DOHH2 (cell line): Measurements from ENCODE around the gene ECT2.

Experiments used
- CTCF ChIP-seq: fragments of 200-600 bp; sonication (generic); IDR thresholded peaks from one replicate; pipeline ENCODE4 v1.5.1; 2014; ENCODE audit warnings: antibody characterized with exemption, mild to moderate bottlenecking, low read depth, low read length; ENCODE audit not compliant: poor library complexity, severe bottlenecking
- EZH2phosphoT487 ChIP-seq: fragments of 200-600 bp; sonication (generic); IDR thresholded peaks from 2 replicates; pipeline ENCODE4 v1.6.1; 2017; ENCODE audit warnings: borderline replicate concordance, mild to moderate bottlenecking, antibody characterized with exemption, low read length, moderate library complexity, mixed read lengths

- TF ChIP-seq CTCF, result no peak
- TF ChIP-seq EZH2phosphoT487, result no peak
Observed at GRCh38 chr3:172777901-172778300, 27.4 kb downstream of the ECT2 start.
